ENCODE measurements around the gene CTBP1. TPM values are rescaled to one million over a fixed set of nuclear protein-coding genes. Genes with fewer than 3 reads are reported as not detected.

CTBP1 gene
- total and polyA plus RNA-seq, 9 of the 15 experiments (the other 6 are each of a cell fraction or from before 2014, with no cell fraction given): 14.5 to 162 (median 68.2) TPM

GRCh38 chr4:1248245-1249147 lies at the start of gene CTBP1 (continued):
- TF ChIP-seq, protein P1, sequence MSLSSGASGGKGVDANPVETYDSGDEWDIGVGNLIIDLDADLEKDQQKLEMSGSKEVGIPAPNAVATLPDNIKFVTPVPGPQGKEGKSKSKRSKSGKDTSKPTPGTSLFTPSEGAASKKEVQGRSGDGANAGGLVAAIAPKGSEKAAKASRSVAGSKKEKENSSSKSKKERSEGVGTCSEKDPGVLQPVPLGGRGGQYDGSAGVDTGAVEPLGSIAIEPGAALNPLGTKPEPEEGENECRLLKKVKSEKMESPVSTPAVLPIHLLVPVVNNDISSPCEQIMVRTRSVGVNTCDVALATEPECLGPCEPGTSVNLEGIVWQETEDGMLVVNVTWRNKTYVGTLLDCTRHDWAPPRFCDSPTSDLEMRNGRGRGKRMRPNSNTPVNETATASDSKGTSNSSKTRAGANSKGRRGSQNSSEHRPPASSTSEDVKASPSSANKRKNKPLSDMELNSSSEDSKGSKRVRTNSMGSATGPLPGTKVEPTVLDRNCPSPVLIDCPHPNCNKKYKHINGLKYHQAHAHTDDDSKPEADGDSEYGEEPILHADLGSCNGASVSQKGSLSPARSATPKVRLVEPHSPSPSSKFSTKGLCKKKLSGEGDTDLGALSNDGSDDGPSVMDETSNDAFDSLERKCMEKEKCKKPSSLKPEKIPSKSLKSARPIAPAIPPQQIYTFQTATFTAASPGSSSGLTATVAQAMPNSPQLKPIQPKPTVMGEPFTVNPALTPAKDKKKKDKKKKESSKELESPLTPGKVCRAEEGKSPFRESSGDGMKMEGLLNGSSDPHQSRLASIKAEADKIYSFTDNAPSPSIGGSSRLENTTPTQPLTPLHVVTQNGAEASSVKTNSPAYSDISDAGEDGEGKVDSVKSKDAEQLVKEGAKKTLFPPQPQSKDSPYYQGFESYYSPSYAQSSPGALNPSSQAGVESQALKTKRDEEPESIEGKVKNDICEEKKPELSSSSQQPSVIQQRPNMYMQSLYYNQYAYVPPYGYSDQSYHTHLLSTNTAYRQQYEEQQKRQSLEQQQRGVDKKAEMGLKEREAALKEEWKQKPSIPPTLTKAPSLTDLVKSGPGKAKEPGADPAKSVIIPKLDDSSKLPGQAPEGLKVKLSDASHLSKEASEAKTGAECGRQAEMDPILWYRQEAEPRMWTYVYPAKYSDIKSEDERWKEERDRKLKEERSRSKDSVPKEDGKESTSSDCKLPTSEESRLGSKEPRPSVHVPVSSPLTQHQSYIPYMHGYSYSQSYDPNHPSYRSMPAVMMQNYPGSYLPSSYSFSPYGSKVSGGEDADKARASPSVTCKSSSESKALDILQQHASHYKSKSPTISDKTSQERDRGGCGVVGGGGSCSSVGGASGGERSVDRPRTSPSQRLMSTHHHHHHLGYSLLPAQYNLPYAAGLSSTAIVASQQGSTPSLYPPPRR (CRISPR knock-in tag; IDR thresholded peaks at IDR 0.05; ENCODE audit: borderline replicate concordance): no peak
- no peak for TF ChIP-seq PREB (CRISPR knock-in tag; IDR thresholded peaks at IDR 0.05)
- no peak for TF ChIP-seq MYBL2 (IDR thresholded peaks at IDR 0.05; ENCODE audit: low read depth)
- no peak for TF ChIP-seq MYBL2 (CRISPR knock-in tag; IDR thresholded peaks at IDR 0.05; ENCODE audit: borderline replicate concordance)
- TF ChIP-seq ZNF282 (CRISPR knock-in tag; IDR thresholded peaks at IDR 0.05): no peak
- no peak for TF ChIP-seq ZNF165 (CRISPR knock-in tag; IDR thresholded peaks at IDR 0.05; ENCODE audit: borderline replicate concordance)
- TF ChIP-seq, protein P2, sequence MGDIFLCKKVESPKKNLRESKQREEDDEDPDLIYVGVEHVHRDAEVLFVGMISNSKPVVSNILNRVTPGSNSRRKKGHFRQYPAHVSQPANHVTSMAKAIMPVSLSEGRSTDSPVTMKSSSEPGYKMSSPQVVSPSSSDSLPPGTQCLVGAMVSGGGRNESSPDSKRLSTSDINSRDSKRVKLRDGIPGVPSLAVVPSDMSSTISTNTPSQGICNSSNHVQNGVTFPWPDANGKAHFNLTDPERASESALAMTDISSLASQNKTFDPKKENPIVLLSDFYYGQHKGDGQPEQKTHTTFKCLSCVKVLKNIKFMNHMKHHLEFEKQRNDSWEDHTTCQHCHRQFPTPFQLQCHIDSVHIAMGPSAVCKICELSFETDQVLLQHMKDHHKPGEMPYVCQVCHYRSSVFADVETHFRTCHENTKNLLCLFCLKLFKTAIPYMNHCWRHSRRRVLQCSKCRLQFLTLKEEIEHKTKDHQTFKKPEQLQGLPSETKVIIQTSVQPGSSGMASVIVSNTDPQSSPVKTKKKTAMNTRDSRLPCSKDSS (IDR thresholded peaks at IDR 0.05; ENCODE audit: low read depth, partially characterized antibody): no peak
- TF ChIP-seq, protein P3, sequence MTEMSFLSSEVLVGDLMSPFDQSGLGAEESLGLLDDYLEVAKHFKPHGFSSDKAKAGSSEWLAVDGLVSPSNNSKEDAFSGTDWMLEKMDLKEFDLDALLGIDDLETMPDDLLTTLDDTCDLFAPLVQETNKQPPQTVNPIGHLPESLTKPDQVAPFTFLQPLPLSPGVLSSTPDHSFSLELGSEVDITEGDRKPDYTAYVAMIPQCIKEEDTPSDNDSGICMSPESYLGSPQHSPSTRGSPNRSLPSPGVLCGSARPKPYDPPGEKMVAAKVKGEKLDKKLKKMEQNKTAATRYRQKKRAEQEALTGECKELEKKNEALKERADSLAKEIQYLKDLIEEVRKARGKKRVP (CRISPR knock-in tag; IDR thresholded peaks at IDR 0.05): 0 out of 2 replicates have a peak, but pooled peaks have one; percentile 29
- peak; percentile 70; the same call in 1 of the 2 replicates for TF ChIP-seq CAMTA2 (CRISPR knock-in tag; conservative IDR thresholded peaks at IDR 0.05)
- TF ChIP-seq EP300 (IDR thresholded peaks at IDR 0.05; ENCODE audit: low read length): no peak
- TF ChIP-seq ZNF124 (CRISPR knock-in tag; IDR thresholded peaks at IDR 0.05): no peak
- no peak for TF ChIP-seq KDM2B (CRISPR knock-in tag; IDR thresholded peaks at IDR 0.05)
- TF ChIP-seq ZNF445 (CRISPR knock-in tag; IDR thresholded peaks at IDR 0.05; ENCODE audit: low read depth): no peak
- TF ChIP-seq ZNF253 (CRISPR knock-in tag; conservative IDR thresholded peaks at IDR 0.05): no peak
- TF ChIP-seq FIP1L1 (IDR thresholded peaks at IDR 0.05; ENCODE audit: low read depth, low read length, poor library complexity, severe bottlenecking): peak; percentile 45
- no peak for TF ChIP-seq TOE1 (IDR thresholded peaks at IDR 0.05; ENCODE audit: borderline replicate concordance)
- TF ChIP-seq TOE1 (CRISPR knock-in tag; IDR thresholded peaks at IDR 0.05; ENCODE audit: borderline replicate concordance, low read depth): no peak

All from K562 (cell line).